IMR-90 (cell line): Measurements from ENCODE around the gene WWP2.

Experiments
- BHLHE40 ChIP-seq: fragments of 150-350 bp; IDR thresholded peaks from 2 replicates; pipeline ENCODE4 v1.6.1; 2016; ENCODE audit warnings: mild to moderate bottlenecking, low read depth, low read length
- CEBPB ChIP-seq: IDR thresholded peaks from 2 replicates; pipeline ENCODE4 v1.6.1; 2012; ENCODE audit warnings: low read depth, low read length, improper control_type of control experiment
- CTCF ChIP-seq: conservative IDR thresholded peaks from 2 replicates; pipeline ENCODE4 v1.5.1; 2012; ENCODE audit warnings: mild to moderate bottlenecking, low read depth, low read length, improper control_type of control experiment
- FOS ChIP-seq: fragments of 150-350 bp; IDR thresholded peaks from 2 replicates; pipeline ENCODE4 v1.6.1; 2016; ENCODE audit warnings: low read depth, low read length
- MAFK ChIP-seq: IDR thresholded peaks from 2 replicates; pipeline ENCODE4 v1.6.1; 2012; ENCODE audit warnings: low read depth, low read length, improper control_type of control experiment
- MAZ ChIP-seq: IDR thresholded peaks from 2 replicates; pipeline ENCODE4 v1.6.1; 2012; ENCODE audit warnings: low read depth, mild to moderate bottlenecking, low read length, improper control_type of control experiment, moderate library complexity, borderline replicate concordance
- MXI1 ChIP-seq: IDR thresholded peaks from 2 replicates; pipeline ENCODE4 v1.6.1; 2012; ENCODE audit warnings: low read depth, mild to moderate bottlenecking, low read length, moderate library complexity, borderline replicate concordance
- POLR2A ChIP-seq: IDR thresholded peaks from 2 replicates; pipeline ENCODE4 v1.6.1; 2012; ENCODE audit warnings: mild to moderate bottlenecking, low read depth, low read length
- RAD21 ChIP-seq: IDR thresholded peaks from 2 replicates; pipeline ENCODE4 v1.6.1; 2012; ENCODE audit warnings: low read length, improper control_type of control experiment
- RCOR1 ChIP-seq: IDR thresholded peaks from 2 replicates; pipeline ENCODE4 v1.6.1; 2012; ENCODE audit warnings: mild to moderate bottlenecking, low read length, improper control_type of control experiment; ENCODE audit not compliant: insufficient replicate concordance
- RFX5 ChIP-seq: IDR thresholded peaks from 2 replicates; pipeline ENCODE4 v1.8.0; 2012; ENCODE audit warnings: low read depth, mild to moderate bottlenecking, low read length, moderate library complexity
- SMC3 ChIP-seq: fragments of 150-350 bp; IDR thresholded peaks from 2 replicates; pipeline ENCODE4 v1.6.1; 2016; ENCODE audit warnings: low read depth, mild to moderate bottlenecking, antibody characterized with exemption, low read length, moderate library complexity
- TF ChIP-seq, protein P1 (sequence below): fragments of 150-350 bp; IDR thresholded peaks from 2 replicates; pipeline ENCODE4 v1.6.1; 2017; ENCODE audit warnings: mild to moderate bottlenecking, antibody characterized with exemption, low read length, low read depth

DNA sequence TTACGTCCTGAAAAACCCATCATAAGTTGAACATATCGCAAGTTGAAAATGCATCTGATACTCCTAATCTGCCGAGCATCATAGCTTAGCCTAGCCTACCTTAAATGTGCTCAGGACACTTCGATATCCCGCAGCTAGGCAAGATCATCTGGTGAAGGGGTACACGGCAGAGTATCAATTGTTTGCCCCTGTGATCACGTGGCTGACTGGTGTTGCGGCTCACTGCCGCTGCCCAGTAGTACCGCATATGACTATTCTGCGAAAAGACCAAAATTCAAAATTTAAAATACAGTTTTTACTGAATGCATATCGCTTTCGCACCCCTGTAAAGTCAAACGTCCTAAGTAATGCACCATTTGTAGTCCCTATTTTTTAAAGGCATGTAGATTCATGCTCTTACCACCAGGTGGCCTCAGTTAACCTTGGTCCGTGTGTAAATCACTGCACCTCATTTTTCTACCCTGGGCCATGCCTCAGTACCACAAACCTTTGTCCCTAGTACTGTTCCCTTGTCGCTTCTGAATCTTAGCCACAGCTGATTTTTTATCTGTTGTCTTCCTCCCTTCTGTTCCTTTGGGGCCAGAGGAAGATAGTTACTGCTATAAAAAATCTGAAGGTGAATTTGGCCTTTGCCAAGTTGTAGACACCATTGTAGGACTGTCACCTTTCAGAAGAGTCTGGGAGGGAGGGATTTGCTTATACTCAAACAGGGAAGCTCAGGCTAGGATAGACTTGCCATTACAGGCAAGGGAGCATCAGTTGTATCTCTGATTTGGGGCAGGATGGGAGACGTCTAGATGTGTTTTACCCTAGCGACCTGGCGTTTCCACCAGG is 34.4 kb downstream of the WWP2 start:
- peak; percentile 96 for TF ChIP-seq SMC3
- peak; percentile 94 for TF ChIP-seq CTCF
- TF ChIP-seq RCOR1, result no peak
- TF ChIP-seq CEBPB, result no peak
- TF ChIP-seq, protein P1, sequence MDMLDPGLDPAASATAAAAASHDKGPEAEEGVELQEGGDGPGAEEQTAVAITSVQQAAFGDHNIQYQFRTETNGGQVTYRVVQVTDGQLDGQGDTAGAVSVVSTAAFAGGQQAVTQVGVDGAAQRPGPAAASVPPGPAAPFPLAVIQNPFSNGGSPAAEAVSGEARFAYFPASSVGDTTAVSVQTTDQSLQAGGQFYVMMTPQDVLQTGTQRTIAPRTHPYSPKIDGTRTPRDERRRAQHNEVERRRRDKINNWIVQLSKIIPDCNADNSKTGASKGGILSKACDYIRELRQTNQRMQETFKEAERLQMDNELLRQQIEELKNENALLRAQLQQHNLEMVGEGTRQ, result no peak
- TF ChIP-seq FOS, result no peak
- no peak for TF ChIP-seq MXI1
- no peak for TF ChIP-seq POLR2A
- no peak for TF ChIP-seq BHLHE40
- peak; percentile 96 for TF ChIP-seq RAD21
- TF ChIP-seq MAFK, result no peak
- TF ChIP-seq RFX5, result no peak
- no peak for TF ChIP-seq MAZ
